Neural crest cell (in vitro differentiated cells): Measurements from ENCODE around the gene KNCN. TPM values are rescaled to one million over a fixed set of nuclear protein-coding genes. Genes with fewer than 3 reads are reported as not detected.

Experiments used
- DNase-seq: peaks from one replicate; pipeline ENCODE4 v3.0.0; 2021; ENCODE audit warnings: low read depth, mixed read lengths, low spot score
- H3K27ac Mint-ChIP-seq: one replicate; pipeline ENCODE4 v1.8.0; 2021; ENCODE audit warnings: mild to moderate bottlenecking, mixed read lengths; ENCODE audit not compliant: unreplicated experiment
- H3K27me3 Mint-ChIP-seq: 2 replicates; pipeline ENCODE4 v1.8.0; 2021; ENCODE audit warnings: low read depth, mild to moderate bottlenecking, mixed read lengths
- H3K36me3 Mint-ChIP-seq: 2 replicates; pipeline ENCODE4 v1.8.0; 2021; ENCODE audit warnings: low read depth, mild to moderate bottlenecking, mixed read lengths
- H3K4me1 Mint-ChIP-seq: 2 replicates; pipeline ENCODE4 v1.8.0; 2021; ENCODE audit warnings: mixed read lengths
- H3K4me3 Mint-ChIP-seq: one replicate; pipeline ENCODE4 v1.8.0; 2021; ENCODE audit warnings: mild to moderate bottlenecking, mixed read lengths
- H3K9me3 Mint-ChIP-seq: 2 replicates; pipeline ENCODE4 v1.8.0; 2021; ENCODE audit warnings: mixed read lengths
- CTCF ChIP-seq: fragments of 200-600 bp; sonication (generic); conservative IDR thresholded peaks from 2 replicates; pipeline ENCODE4 v1.5.0; 2021; ENCODE audit warnings: antibody characterized with exemption, mild to moderate bottlenecking
- total RNA-seq: library from RNA; stranded (reverse); gene quantifications from 2 replicates; pipeline ENCODE4 v1.2.1, GENCODE V29; 2021

KNCN gene
- total RNA-seq, 1 donor from 2014 or later = not detected

GRCh38 chr1:46594063-46594462 is 42.6 kb upstream of the KNCN start:
- no peaks in the 10 kb centered on the region for H3K9me3 Mint-ChIP-seq
- no peak for DNase-seq
- peak overlapping the region; percentile 53 for H3K27ac Mint-ChIP-seq
- H3K27me3 Mint-ChIP-seq = no peaks in the 10 kb centered on the region
- TF ChIP-seq CTCF = no peak
- no peak overlapping the region for H3K4me3 Mint-ChIP-seq
- no peaks in the 10 kb centered on the region for H3K4me1 Mint-ChIP-seq
- H3K36me3 Mint-ChIP-seq = peaks cover 14% of the 10 kb centered on the region

- Mint-ChIP-seq H3K36me3 (peaks cover 17% of the 10 kb centered on the region), H3K4me1 (no peaks in the 10 kb centered on the region), H3K4me3 (no peak overlapping the region), H3K9me3 (no peaks in the 10 kb centered on the region), H3K27me3 (no peaks in the 10 kb centered on the region), H3K27ac (no peak overlapping the region)
- no peak for TF ChIP-seq CTCF
- no peak for DNase-seq
These were observed 41.4 kb upstream of the KNCN start for GRCh38 chr1:46592823-46593222.

GRCh38 chr1:46589529-46589928 is 38.1 kb upstream of the KNCN start:
- DNase-seq = no peak
- Mint-ChIP-seq H3K27me3 (no peaks in the 10 kb centered on the region), H3K36me3 (peaks cover 18% of the 10 kb centered on the region), H3K9me3 (no peaks in the 10 kb centered on the region), H3K4me3 (no peak overlapping the region), H3K4me1 (no peaks in the 10 kb centered on the region), H3K27ac (no peak overlapping the region)
- TF ChIP-seq CTCF = no peak

GRCh38 chr1:46587069-46587468 is 35.6 kb upstream of the KNCN start:
- Mint-ChIP-seq H3K4me3 (no peak overlapping the region), H3K4me1 (no peaks in the 10 kb centered on the region), H3K36me3 (peaks cover 12% of the 10 kb centered on the region), H3K27ac (no peak overlapping the region), H3K27me3 (no peaks in the 10 kb centered on the region), H3K9me3 (no peaks in the 10 kb centered on the region)
- no peak for DNase-seq
- TF ChIP-seq CTCF = no peak

GRCh38 chr1:46585312-46585938 is 34.0 kb upstream of the KNCN start:
- H3K4me3 Mint-ChIP-seq = no peak overlapping the region
- no peak overlapping the region for H3K27ac Mint-ChIP-seq

More at GRCh38 chr1:46585312-46585938, 34.0 kb upstream of the KNCN start:
- Mint-ChIP-seq H3K4me1 (no peaks in the 10 kb centered on the region), H3K36me3 (peaks cover 9% of the 10 kb centered on the region), H3K27me3 (no peaks in the 10 kb centered on the region), H3K9me3 (no peaks in the 10 kb centered on the region)
- DNase-seq = no peak
- no peak for TF ChIP-seq CTCF
